Endothelial cell (in vitro differentiated cells): ENCODE data around the gene NWD2. TPM values are rescaled to one million over a fixed set of nuclear protein-coding genes. Genes with fewer than 3 reads are reported as not detected.

ENCODE experiments used
- microRNA-seq: library from miRNA; unstranded; fragments of <30 nt; microRNA quantifications from one replicate; pipeline ENCODE4, GENCODE V29; 2020; ENCODE audit not compliant: unreplicated experiment
- total RNA-seq: library from RNA; stranded (reverse); fragmentation: NEBNext Ultra II Directional; extraction: Animal tissue kit (Norgen Biotek cat#: 25700); gene quantifications from one replicate; pipeline ENCODE4 v1.2.1, GENCODE V29; 2021; ENCODE audit not compliant: unreplicated experiment

Gene NWD2
- total RNA-seq, 1 donor from 2014 or later = not detected

Small RNA genes within 50 kb of the gene (microRNA-seq; reads per million reads assigned to microRNA genes)
- not detected for gene MIR4801
